GM12878 (cell line): Measurements from ENCODE around the gene CERK. TPM values are rescaled to one million over a fixed set of nuclear protein-coding genes. Genes with fewer than 3 reads are reported as not detected.

Experiments
- ATF3 ChIP-seq: IDR thresholded peaks from 2 replicates; pipeline ENCODE4 v1.6.1; 2011; ENCODE audit warnings: low read depth, mild to moderate bottlenecking, low read length, moderate library complexity, borderline replicate concordance; ENCODE audit errors: extremely low read depth
- CBX3 ChIP-seq: fragments of 200-600 bp; sonication (generic); IDR thresholded peaks from 2 replicates; pipeline ENCODE4 v1.6.1; 2016; ENCODE audit warnings: low read depth, borderline replicate concordance
- CREB1 ChIP-seq: IDR thresholded peaks from 2 replicates; pipeline ENCODE4 v1.6.1; 2012; ENCODE audit warnings: low read depth, mild to moderate bottlenecking, inconsistent platforms
- FOS ChIP-seq: IDR thresholded peaks from 3 replicates; pipeline ENCODE4 v1.6.1; 2011; ENCODE audit warnings: borderline replicate concordance; ENCODE audit not compliant: insufficient read length; ENCODE audit errors: extremely low read depth
- FOXK2 ChIP-seq: fragments of 450-650 bp; IDR thresholded peaks from 2 replicates; pipeline ENCODE4 v1.6.1; 2017; ENCODE audit warnings: mild to moderate bottlenecking, moderate library complexity
- IKZF2 ChIP-seq, 2 experiments: fragments of 450-650 bp; IDR thresholded peaks; 2 replicates each; pipeline ENCODE4 v1.6.1; 2017; ENCODE audit warnings: mild to moderate bottlenecking in 2 of 2, moderate library complexity in 2 of 2
- MEF2A ChIP-seq: IDR thresholded peaks from 2 replicates; pipeline ENCODE4 v1.6.1; 2011; ENCODE audit warnings: low read depth, mild to moderate bottlenecking, low read length, moderate library complexity; ENCODE audit not compliant: insufficient read depth
- MEF2B ChIP-seq: fragments of 450-650 bp; IDR thresholded peaks from 2 replicates; pipeline ENCODE4 v1.6.1; 2018; ENCODE audit warnings: mild to moderate bottlenecking, moderate library complexity; ENCODE audit not compliant: partially characterized antibody, poor library complexity, severe bottlenecking
- MTA2 ChIP-seq: fragments of 450-650 bp; IDR thresholded peaks from 2 replicates; pipeline ENCODE4 v1.6.1; 2016; ENCODE audit warnings: low read depth, mild to moderate bottlenecking, moderate library complexity
- NBN ChIP-seq: fragments of 450-650 bp; IDR thresholded peaks from 2 replicates; pipeline ENCODE4 v1.6.1; 2016
- NFXL1 ChIP-seq: fragments of 450-650 bp; IDR thresholded peaks from 2 replicates; pipeline ENCODE4 v1.6.1; 2017; ENCODE audit warnings: antibody characterized with exemption, mild to moderate bottlenecking, borderline replicate concordance
- NR2C1 ChIP-seq: fragments of 450-650 bp; IDR thresholded peaks from 2 replicates; pipeline ENCODE4 v1.6.1; 2017; ENCODE audit warnings: antibody characterized with exemption, mild to moderate bottlenecking, moderate library complexity
- NR2C2 ChIP-seq: IDR thresholded peaks from 2 replicates; pipeline ENCODE4 v1.6.1; 2011; ENCODE audit warnings: borderline replicate concordance, low read depth; ENCODE audit not compliant: control insufficient read depth, insufficient read length
- RAD21 ChIP-seq: IDR thresholded peaks from 2 replicates; pipeline ENCODE4 v1.6.1; 2011; ENCODE audit warnings: mild to moderate bottlenecking, low read depth, low read length, moderate library complexity; ENCODE audit not compliant: insufficient read depth
- RELA ChIP-seq: fragments of 450-650 bp; IDR thresholded peaks from 2 replicates; pipeline ENCODE4 v1.8.0; 2014; ENCODE audit warnings: borderline replicate concordance; ENCODE audit not compliant: partially characterized antibody
- SPI1 ChIP-seq: IDR thresholded peaks from 2 replicates; pipeline ENCODE4 v1.6.1; 2011; ENCODE audit warnings: low read depth, mild to moderate bottlenecking, low read length, moderate library complexity, borderline replicate concordance; ENCODE audit not compliant: insufficient read depth
- SREBF1 ChIP-seq: IDR thresholded peaks from 2 replicates; pipeline ENCODE4 v1.6.1; 2012; ENCODE audit warnings: mild to moderate bottlenecking, low read length
- SREBF2 ChIP-seq: IDR thresholded peaks from 2 replicates; pipeline ENCODE4 v1.6.1; 2012; ENCODE audit warnings: mild to moderate bottlenecking, low read length
- TARDBP ChIP-seq: IDR thresholded peaks from 2 replicates; pipeline ENCODE4 v1.6.1; 2016; ENCODE audit warnings: borderline replicate concordance
- TBL1XR1 ChIP-seq: IDR thresholded peaks from 2 replicates; pipeline ENCODE4 v1.6.1; 2012; ENCODE audit warnings: low read depth, low read length, improper control_type of control experiment
- TCF3 ChIP-seq: IDR thresholded peaks from 2 replicates; pipeline ENCODE4 v1.6.1; 2012; ENCODE audit warnings: low read depth, mild to moderate bottlenecking, low read length, borderline replicate concordance; ENCODE audit not compliant: insufficient read depth
- USF1 ChIP-seq: IDR thresholded peaks from 2 replicates; pipeline ENCODE4 v1.6.1; 2011; ENCODE audit warnings: borderline replicate concordance, low read depth, mild to moderate bottlenecking, moderate library complexity, mixed read lengths, low read length; ENCODE audit not compliant: insufficient read depth; ENCODE audit errors: extremely low read length
- YBX1 ChIP-seq: fragments of 450-650 bp; IDR thresholded peaks from 2 replicates; pipeline ENCODE4 v1.6.1; 2016; ENCODE audit warnings: antibody characterized with exemption
- YY1 ChIP-seq: IDR thresholded peaks from 2 replicates; pipeline ENCODE4 v1.6.1; 2011; ENCODE audit warnings: low read depth, mild to moderate bottlenecking, low read length
- ZBTB40 ChIP-seq: fragments of 450-650 bp; IDR thresholded peaks from 2 replicates; pipeline ENCODE4 v1.6.1; 2016; ENCODE audit warnings: mild to moderate bottlenecking, moderate library complexity, borderline replicate concordance
- ZNF217 ChIP-seq: fragments of 450-650 bp; IDR thresholded peaks from 2 replicates; pipeline ENCODE4 v1.6.1; 2017; ENCODE audit warnings: antibody characterized with exemption, mild to moderate bottlenecking
- ZZZ3 ChIP-seq: IDR thresholded peaks from 2 replicates; pipeline ENCODE4 v1.6.1; 2011; ENCODE audit warnings: low read depth; ENCODE audit not compliant: control insufficient read depth, insufficient read length
- polyA plus RNA-seq, 11 experiments: library from polyadenylated mRNA; depleted of rRNA in 4 of 11; unstranded in 6 of 11; stranded (reverse) in 5 of 11; fragments of >200 nt; fragmentation: Nextera tagmentation in 4 of 11; fragmentation: Illumina TruSeq in 1 of 11; extraction: Ambion mirVana in 4 of 11; extraction: Trizol in 1 of 11; gene quantifications; 1 replicate in 1 of 11; 2 replicates in 10 of 11; pipeline versions ENCODE4 v1.2.1 to v1.2.3, GENCODE V29; 2011 to 2016; ENCODE audit warnings: inconsistent platforms in 2 of 11, missing spikeins in 2 of 11, low read depth in 1 of 11
- total RNA-seq, 4 experiments: library from RNA; depleted of rRNA in 3 of 4; stranded (reverse); fragments of >200 nt in 3 of 4; fragmentation: Illumina TruSeq in 1 of 4; extraction: Trizol in 1 of 4; gene quantifications; 2 replicates each; pipeline versions ENCODE4 v1.2.1 to v1.2.3, GENCODE V29; 2013 to 2021

The CERK gene
- total and polyA plus RNA-seq, 10 of the 15 experiments (the other 5 are each of a cell fraction or from before 2014, with no cell fraction given) = 4.0 to 41.1 (median 30.2) TPM

- TF ChIP-seq ZBTB40 (peak; percentile 65; the same call in 1 of the 2 replicates), ZZZ3 (no peak), ZNF217 (no peak), CREB1 (no peak; the same call in 1 of the 2 replicates), YBX1 (no peak), NR2C1 (no peak), SREBF1 (no peak), MEF2A (peak; percentile 76; the same call in 1 of the 2 replicates), SREBF2 (no peak), MEF2B (peak; percentile 9), ATF3 (no peak), FOS (no peak), RELA (peak; percentile 4), FOXK2 (peak; percentile 52; the same call in 1 of the 2 replicates), IKZF2 (IDR thresholded peaks at IDR 0.05) (peak; percentile 98 to 99), TARDBP (no peak), NR2C2 (no peak), USF1 (no peak), TCF3 (no peak), RAD21 (no peak), SPI1 (peak; percentile 56), NFXL1 (no peak), MTA2 (peak; percentile 56; the same call in 1 of the 2 replicates), YY1 (0 out of 2 replicates have a peak, but pooled peaks have one; percentile 48), TBL1XR1 (peak; percentile 80), CBX3 (no peak), NBN (0 out of 2 replicates have a peak, but pooled peaks have one; percentile 12)
Observed at GRCh38 chr22:46774253-46774979, 36.4 kb upstream of the CERK start (continued).
